GM21447 (cell line): Measurements from ENCODE around the gene ZNF423.

Source experiments
- ATAC-seq: cut with Tn5 transposase; IDR thresholded peaks from one replicate; pipeline ENCODE4 v1.9.1; 2021; ENCODE audit not compliant: unreplicated experiment

ZNF423 gene

DNA sequence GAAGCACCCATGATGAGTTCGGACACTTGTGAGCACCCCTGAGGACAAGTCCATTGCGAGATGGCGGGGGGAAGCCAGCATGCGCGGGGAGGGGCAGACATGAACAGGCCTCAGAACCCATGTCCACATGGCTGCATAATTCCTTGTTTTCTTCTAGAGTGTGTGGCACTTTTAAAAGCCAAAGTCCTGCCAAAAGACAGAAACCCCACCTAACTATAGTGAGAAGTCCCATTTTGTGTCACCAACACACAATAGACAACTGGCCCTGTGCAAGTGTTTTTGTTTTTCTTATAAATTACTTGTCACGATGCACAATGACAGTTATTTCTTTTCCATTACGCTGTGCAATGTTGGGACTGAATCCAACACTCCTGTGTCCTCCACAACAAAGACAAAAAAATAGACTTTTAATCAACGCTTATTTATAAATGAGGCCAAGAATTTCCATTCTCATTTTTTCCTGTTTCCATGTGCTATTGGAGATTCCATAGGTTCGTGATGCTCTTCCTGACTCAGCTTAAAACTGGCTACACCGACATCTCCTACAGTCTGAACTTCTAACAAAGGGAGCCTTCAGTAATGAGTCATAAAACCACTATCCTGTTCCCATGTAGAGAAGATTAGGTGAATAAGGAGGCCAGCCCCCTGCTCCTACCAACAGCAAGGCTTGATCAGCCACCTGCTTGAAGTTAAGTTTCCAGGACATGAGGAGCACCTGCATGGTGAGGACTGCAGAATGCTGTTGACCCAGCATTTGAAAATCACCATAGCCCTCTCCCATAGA lies 98.9 kb downstream of the ZNF423 start:
- no peak for ATAC-seq

DNA sequence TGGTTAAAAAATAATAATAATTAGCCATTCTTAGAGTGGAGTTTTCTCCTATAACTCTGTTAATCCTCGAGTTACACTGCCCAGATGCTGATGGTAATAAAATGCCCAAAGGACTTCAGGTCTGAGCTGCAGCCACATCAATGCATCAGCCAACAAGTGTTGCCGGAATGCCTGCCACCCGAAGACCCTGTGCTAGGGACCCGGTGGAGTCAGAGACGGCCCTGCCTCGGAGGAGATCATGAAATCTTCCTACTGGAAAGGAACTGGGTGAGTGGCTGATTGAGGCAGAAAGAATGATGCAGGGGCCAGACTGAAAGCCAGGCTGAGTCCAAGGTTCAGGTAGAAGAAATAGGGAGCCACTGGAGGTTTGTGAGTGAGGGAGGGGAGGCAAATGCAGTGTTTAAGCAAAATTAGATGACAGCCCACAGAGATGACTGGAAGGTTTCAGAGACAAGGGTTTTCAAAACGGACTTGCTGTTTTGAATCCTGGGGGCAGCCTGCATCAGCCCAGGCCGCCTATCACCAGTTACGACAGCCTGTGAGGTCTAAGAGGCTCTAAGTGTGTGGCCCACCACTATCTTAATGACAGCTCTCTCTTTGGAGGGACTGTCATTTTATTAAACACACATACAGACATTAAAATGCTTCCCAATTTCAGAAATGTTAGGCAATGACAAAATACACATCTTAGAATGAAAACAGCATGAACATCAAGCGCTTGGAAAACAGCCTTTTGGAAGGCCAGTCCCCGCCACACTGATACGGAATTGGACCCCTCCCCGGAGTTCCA lies 100.0 kb downstream of the ZNF423 start:
- no peak for ATAC-seq

DNA sequence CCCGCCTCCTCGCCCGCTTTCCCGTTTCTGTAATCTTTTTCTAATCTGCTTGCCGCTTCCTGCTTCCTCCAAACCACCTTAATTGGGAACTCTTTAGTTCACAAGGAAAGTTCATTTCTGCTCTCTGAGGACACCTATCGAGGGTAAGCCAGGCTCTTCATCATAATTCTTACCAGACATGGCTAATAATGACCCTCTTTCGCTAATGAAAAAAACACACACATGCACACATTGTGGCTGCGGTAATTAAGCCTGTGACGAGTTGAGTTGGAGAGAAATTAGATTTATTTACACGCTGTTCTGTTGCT lies 100.6 kb downstream of the ZNF423 start:
- no peak for ATAC-seq

DNA sequence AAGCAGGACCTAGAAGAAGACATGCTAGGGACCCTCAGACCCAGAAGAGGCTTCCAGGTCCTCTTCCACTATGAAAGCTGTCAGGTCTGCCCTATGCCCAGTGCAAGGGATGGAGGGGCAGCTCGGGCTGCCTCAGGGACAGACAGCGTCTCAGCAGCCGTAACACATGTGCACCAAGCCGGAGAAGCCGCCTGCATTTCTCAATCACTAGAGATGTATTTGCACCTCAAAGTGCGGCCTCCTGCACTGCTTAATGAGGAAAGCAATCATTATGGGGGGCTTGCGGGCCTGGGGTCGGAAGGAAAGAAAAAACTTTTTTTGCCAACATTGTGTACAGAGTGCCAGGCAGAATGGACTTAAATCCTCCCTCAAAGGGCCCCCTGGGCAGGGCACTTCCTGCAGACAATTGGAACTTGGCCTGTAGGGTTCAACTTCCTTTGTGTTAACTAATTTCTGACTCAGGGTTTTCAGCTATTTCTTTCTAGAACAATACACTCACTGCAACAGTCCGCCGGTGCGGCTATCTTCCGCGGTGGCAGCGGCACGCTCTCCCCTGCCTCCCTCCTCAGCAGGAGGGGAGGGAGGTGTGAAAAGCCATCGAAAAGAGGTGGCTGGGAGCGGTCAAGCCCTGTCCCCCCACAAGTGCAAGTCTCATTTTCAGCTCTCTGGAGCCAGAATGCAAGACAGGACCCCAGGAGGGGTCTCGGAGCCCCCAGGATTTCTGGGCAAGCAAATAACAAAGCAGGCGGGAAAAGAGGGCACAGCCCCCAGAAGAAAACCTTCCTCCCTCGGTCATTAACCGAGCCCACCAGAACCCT lies 101.2 kb downstream of the ZNF423 start:
- no peak for ATAC-seq

DNA sequence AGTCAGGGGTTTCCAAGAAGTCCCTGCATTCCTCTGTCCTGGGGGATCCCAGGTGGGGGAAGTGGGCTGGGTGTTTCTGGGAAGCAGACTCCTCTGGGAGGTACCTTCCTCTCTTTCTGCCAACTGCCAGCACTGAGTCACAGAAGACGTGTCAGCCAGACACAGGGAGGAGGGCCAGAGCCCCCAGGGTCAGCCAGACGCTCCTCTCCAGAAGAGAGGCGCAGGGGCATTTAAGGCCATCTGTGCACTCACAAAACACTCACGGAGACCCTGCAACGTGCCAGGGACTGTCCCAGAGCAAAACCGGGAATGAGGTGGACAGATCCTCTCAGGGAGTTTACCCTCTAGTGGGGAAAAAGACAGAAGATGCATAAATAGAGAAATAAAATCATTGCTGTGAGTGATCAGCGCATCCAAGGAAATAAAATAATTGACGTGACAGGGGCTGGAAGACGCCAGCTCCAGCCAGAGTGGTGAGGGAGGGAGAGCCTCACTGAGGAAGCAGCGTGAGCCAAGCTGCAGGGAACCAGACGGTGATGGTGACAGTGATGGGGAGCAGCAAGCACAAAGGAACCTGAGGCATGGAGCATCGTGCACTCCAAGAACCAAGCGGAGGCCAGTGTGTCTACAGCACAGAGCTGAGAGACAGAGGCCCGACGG lies 105.4 kb downstream of the ZNF423 start:
- no peak for ATAC-seq

DNA sequence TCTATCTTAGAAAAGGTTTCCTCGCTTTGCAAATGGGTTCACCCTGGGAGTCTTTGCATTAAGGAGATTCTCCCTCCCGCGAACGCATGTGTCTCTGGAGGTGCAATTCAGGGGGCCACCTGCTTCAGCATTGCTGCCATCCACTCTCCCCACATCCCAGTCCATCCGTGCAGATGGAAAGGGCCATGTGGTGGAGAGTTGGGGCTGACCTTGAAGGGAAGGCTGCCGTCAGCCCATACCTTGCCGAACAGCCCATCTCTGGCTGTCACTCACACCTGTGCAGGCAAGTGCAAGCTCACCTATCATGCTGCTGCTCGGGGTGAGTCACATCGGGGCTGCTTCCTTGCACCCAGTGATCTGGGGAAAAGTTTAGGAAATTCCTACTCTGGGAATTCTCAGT lies 106.1 kb downstream of the ZNF423 start:
- no peak for ATAC-seq

DNA sequence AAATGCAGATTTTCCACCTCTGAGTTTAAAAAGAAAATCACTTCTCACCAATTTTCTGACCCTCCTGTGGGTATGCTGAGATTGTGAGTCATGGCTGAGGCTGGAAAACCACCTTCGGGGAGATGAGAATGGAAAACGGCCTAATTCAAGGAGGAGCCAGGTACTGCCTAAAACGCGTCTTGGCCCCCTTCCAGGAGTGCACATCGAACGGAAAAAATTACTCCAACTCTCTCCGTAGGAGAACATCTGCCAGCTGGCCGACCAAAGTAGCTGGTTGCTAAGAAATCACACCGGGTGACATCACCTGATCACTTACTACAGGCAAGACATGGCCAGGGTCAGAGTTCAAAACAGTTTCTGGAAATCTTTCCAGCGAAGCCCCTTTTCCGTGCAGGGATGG lies 107.6 kb downstream of the ZNF423 start:
- no peak for ATAC-seq

DNA sequence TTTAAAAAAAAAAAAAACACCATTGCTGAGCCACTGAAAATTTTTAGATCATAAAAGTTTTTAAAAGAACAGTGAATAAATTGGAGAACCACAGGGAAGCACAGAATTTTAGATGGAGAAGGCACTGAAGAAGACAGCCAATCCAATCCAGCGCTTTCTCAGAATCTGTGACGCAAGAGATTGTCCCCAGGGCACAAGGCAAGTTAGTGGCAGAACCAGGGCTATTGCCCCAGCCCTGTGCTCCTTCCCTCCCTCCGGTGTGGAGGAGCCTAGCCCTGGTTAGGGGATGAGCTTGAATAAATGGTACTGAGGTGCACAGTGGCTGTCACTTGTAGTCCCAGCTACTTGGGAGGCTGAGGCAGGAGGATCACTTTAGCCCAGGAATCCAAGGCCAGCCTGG lies 108.3 kb downstream of the ZNF423 start:
- no peak for ATAC-seq

DNA sequence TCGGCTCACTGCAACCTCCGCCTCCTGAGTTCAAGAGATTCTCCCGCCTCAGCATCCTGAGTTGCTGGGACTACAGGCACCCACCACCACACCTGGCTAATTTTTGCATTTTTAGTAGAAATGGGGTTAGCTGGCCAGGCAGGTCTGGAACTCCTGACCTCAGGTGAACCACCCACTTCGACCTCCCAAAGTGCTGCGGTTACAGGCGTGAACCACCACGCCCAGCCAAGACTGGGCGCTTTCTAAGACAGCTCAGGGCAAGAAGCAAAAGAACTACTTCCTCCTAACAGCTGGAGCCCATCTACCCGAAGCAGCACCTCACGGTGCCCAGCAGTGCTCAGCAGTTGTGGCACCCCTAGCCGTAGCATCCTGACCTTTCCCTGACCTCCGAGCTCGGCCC lies 109.4 kb downstream of the ZNF423 start:
- no peak for ATAC-seq

DNA sequence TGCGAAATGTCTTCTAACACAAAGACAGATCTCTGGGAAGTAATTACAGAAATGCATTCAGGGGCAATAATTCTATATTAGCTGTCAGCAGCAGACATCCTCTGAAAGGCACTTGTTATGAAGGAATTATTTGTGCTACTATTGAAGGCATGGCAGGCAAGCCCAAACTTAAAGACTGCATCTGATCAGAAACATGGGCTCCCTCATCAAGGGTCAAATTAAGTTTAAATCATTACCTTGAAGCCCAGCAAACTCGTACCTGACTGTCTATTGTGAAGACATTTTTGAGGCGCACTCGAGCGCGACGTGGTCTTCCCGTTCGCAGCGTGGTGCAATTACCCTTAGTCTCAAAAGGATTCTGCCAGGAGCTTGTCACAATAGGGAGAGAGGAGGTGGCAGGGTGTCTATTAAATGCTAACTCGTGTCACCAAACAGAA lies 110.6 kb downstream of the ZNF423 start:
- ATAC-seq: no peak

DNA sequence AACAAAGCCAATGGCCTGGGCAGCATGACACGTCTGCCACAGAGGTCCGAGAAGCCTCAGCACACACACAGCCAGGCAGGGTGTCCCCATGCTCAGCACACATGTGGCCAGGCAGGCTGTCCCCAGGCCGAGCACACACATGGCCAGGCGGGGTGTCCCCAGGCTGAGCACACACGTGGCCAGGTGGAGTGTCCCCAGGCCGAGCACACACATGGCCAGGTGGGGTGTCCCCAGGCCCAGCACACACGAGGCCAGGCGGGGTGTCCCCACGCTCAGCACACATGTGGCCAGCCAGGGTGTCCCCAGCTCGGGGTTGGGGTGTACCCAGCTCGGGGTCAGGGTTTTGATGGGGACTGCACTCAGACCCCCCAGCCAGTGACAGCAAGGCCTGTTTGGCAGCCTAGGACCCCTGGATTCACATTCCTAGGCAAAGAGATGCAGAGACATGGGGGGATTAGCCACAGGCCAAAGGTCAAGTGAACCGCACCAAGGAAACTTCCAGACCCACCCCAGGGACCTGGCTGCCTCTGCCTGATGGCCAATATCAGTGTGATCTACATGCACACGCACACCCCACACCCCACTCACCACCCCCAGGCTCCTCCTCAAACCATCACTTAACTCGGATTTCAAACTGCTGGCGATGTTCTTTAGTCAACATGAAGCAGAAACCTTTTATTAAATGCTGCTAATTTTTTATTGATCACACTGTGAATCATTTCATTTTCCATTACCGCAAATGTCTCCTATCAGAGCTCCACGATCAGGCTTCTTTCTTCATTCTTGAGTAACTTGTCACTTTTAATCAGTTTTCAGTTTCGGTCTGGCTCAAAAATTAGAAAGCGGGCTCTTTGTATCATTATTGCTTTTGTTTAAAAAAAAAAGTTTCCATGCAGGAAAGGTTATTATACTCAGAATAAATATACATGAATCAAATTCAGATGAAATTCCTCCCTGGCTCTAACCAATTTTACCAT lies 111.4 kb downstream of the ZNF423 start:
- no peak for ATAC-seq

DNA sequence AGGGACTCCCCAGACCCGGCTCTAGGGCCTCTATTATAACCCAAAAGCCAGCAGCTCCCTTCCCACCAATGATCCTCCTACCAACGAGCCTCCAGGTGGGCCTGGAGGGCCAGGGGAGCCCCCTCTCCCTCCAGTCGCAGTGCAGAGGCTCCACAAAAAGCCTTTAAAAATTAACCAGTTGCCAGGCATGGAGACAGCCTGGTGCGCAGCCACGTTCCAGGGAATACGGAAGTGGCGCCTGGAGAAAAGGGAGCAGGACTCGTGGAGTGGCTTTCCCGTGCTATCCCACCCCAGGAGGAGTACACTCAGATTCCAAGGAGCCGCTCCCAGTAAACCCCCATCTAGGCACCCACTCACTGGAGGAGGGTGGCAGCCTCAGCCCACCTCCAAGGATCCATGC lies 112.3 kb downstream of the ZNF423 start:
- ATAC-seq: no peak

DNA sequence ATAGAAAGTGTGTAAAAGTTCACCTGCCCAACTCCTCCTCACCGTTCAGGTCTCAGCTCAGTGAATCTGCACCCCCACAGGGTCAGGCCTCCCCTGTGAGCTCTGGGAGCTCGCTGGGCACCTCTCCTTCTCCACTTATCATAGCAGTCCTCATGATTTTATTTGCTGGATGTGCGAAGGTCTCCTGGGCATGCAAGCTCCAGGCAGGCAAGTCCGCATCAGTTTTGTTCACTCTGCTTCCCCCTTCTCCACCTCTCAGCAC lies 112.8 kb downstream of the ZNF423 start:
- ATAC-seq: no peak

DNA sequence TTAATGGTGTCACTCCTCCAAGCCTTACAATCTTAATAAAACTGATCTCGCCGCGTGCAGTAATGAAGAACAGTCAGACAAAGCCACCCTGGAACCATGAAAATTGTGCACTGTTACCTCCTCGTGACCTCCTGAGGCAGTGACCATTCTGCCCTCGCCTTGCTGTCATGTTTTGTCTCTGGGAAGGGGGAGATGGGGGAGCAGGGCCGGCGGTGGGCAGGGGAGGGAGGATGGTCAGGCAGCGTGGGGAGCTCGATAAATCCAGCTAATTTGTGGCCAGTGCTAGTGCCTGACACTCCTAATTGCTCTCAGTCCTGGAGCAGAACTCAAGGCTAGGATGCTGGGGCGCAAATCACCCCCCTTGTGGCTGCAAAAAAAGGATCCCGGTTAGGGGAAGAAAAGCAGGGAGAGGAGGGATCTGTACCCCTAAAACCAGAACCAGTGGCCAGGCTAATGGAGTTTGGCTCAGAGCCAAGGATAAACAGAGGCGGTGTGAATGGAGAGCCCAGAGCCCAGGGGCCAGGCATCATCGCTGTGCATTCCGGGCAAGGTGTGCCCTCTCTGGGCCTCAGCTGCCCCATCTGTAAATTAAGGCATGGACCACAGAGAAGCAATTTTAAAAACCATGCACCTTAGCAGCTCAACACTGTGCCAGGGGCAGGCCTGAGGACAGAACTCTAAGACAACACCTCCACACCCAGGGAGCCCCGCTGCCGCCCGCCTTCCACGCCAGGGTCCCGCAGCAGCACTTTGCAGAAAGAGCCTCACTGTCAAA lies 113.3 kb downstream of the ZNF423 start:
- ATAC-seq: no peak

DNA sequence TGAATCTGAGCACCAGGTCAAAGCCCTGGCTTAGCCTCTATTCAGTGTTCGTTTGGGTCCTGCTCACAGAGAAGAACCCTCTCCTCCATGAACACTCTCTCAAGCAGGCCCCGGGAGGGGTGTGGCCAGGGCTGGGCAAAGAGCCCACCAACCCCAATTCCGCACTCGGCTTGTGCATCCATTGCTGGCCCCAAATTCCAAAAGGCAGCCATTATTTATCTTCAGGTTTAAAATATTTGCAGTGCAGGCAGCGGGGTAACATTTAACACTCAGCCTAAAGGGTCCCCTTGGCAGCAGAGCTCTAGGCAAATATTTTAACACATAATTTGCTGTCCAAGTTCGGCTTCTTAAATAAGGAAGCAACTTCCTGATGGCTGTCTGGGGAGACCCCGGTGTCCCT lies 115.7 kb downstream of the ZNF423 start:
- ATAC-seq: no peak

DNA sequence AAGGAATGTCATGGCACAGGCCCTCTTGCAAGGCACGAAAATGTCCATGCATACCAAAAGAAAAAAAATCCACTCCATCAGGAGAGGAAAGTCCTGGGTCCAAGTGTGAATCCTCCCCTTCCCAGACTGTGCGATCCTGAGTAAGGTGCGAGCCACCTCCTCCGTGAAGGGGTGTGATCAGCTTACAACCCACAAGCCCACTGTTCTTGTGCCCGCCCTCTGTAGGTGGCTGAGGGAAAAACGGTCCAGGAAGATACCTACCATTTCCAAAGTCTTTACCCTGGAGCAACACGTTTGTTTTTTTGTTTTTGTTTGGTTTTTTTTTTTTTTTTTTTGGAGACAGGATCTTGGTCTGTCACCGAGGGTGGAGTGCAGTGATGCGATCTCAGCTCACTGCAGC lies 116.5 kb downstream of the ZNF423 start:
- ATAC-seq: no peak

DNA sequence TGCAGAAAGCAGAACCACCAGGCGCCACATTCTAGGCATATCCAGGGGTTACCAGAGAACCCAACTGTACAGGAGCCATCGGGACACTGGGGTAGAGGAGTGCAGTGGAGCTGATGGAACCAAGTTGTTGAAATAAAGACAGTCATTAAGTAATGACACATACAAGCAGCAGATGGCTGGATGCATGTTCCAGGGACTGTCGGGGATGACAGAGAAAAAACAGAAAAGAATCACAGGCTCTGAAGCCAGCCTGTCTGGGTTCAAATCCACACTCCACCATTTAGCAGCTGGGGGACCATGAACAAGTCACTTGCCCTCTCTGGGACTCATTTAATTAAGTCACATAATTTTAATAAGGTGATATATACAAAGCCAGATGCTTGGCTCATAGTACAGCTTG lies 117.1 kb downstream of the ZNF423 start:
- ATAC-seq: no peak

DNA sequence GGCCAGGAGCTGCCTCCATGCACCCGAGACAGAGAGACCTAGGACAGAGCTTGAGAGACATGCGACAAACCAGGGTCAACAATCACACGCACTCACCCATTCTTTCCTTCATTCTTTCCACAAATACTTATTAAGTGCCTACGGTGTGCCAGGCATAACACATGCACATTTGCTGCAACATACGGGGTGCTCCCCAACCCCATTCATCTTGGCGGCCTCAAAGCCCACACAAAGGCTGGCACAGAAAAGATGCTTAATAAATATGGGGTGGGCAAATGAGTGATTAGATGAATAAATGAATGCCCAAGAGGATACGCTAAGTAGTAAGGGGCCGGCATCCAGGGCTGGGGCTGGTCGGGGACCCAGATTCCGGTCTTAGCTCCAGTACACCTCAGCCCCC lies 117.9 kb downstream of the ZNF423 start:
- ATAC-seq: no peak

DNA sequence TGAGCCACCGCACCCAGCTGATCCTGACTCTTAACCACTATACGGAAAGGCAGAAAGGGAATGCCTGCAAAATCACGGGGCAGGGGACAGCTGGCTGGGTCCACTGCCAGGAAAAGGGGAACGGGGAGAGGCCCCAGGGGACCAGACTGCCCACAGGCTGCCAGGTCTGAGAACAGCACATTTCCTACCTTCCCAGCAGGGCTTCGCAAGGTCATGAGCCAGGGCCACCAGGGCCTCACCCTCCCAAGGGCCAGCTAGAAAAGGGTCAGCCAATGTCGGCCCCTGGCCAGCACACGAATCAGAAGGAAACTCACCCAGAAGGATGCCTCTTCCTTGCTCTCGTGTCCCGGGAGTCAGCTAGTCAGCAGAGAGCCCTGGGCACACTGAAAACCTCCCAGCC lies 118.4 kb downstream of the ZNF423 start:
- ATAC-seq: no peak

DNA sequence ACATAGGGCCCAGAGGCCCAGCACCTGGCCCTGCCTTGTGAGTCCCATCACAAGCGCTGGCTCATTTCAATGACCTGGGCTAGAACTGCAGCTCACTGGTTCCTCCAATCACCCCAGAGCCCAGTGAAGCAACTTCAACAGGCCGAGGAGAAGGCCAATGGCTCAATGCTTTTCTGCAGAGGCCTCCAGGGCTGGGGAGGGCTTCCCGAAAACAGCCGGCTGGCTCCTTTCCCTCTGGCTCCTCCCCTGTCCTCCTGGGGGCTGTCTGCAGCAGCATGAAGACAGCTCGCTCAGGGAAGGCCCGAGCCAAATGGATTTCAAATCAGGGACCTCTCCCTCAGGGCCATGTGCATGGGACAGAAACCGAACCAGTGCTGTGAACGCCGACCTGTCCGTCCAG lies 121.6 kb downstream of the ZNF423 start:
- no peak for ATAC-seq
